GM12892 (cell line): ENCODE measurements around the gene C1orf167.

Experiments used
- POLR2A ChIP-seq: IDR thresholded peaks from 2 replicates; pipeline ENCODE4 v1.6.1; 2011; ENCODE audit warnings: low read depth, low read length, control low read depth
- POLR2AphosphoS5 ChIP-seq: IDR thresholded peaks from 2 replicates; pipeline ENCODE4 v1.6.1; 2011; ENCODE audit warnings: low read depth, low read length, control low read depth
- TAF1 ChIP-seq: IDR thresholded peaks from 2 replicates; pipeline ENCODE4 v1.6.1; 2011; ENCODE audit warnings: low read depth, mild to moderate bottlenecking, control low read depth, low read length, borderline replicate concordance

GRCh38 chr1:11736746-11737639 is 25.0 kb upstream of the C1orf167 start:
- TF ChIP-seq POLR2A (no peak), POLR2AphosphoS5 (no peak), TAF1 (no peak)
